GM12873 (cell line): ENCODE data around the gene DDX25.
A peak's percentile ranks its signal among the peaks of the same experiment; 100 is the strongest.

Experiments used
- CTCF ChIP-seq: IDR thresholded peaks from 2 replicates; pipeline ENCODE4 v1.5.1; 2012; ENCODE audit warnings: low read depth, mild to moderate bottlenecking, moderate library complexity, low read length, control low read depth; ENCODE audit not compliant: insufficient read depth; ENCODE audit errors: missing control alignments

The DDX25 gene

GRCh38 chr11:125881291-125881690 lies 23.0 kb upstream of the DDX25 start:
- no peak for TF ChIP-seq CTCF

DNA sequence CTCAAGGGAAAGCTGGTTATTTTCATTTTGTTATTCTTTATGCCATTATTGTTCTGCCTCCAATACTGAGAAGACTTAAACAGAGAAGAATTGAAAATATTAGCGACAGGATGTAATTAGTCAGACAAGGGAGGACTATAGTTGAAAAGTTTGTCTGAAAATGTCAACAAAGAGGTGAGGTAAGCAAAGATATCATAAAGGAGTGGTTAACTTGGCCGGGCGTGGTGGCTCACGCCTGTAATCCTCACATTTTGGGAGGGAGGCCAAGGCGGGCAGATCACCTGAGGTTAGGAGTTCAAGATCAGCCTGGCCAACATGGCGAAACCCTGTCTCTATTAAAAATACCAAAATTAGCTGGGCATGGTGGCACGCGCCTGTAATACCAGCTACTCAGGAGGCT lies 20.9 kb upstream of the DDX25 start:
- TF ChIP-seq CTCF = no peak

DNA sequence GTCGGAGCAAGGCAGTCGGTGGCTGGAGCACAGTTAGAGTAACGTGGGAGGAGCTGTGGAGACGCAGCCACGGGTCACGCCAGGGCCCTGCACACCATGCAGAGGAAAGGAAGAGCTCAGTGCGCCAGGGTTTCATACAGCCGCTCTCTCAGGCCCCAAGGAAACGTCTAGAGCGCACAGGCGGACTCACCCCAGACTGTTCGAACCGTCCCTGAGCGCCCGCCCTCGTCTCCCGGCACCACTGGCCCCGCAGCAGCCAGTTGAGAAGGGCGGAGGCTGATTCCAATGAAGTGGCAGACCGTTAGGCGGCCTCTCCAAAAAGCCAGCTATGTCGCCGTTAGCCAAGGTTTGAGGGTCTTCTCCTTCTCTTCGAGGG lies 17.3 kb upstream of the DDX25 start:
- no peak for TF ChIP-seq CTCF

DNA sequence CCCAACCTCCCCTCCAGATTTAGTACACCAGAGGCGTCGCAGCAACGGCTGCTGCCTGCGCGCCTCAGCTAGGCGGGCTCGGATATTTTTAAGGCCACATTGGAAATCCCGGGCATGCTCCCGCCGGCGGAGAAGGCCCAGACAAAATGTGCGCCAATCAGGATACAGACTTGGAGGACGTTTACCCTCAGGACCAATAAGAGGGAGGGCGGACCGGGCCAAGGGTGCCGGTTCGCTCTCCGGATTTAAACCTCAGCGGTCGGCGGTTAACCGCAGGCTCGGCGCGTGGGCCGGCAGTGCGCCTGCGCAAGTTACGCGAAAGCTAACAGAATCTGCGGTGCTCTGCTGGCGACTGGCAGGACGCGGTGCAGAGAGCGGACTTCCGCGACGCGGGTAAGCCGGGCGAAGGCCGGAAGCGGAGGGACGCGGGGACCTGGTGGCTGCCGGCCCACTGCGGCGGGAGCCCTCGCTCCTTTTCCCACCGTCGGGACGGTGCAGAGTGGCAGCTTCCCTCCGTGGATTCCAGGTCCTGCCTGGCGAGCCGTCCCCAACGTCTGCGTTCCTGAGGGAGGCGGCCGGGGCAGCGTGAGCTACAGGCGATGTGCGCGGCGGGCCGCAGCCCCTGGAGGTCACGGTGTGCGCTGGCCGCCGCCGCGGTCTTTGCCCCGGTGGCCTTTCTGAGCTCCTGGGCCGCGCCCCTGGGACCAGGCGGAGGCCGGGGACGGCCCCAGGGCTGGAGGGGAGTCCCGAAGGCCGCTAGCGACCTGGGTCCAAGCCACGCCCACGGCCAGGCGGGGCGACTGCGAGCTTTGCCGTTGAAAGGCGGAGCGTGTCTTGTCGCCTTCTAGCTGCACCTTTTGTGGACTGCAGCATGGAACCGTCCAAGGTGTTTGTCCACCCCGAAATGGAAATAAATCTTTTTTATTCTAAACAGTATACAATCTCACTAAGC lies 16.7 kb upstream of the DDX25 start, which contains the start of gene HYLS1:
TSS of gene HYLS1 (plus strand) at position 296 of the 952 bp plus-strand sequence. CDS start 11,701 bp downstream, outside the sequence.
- peak; percentile 29 for TF ChIP-seq CTCF

DNA sequence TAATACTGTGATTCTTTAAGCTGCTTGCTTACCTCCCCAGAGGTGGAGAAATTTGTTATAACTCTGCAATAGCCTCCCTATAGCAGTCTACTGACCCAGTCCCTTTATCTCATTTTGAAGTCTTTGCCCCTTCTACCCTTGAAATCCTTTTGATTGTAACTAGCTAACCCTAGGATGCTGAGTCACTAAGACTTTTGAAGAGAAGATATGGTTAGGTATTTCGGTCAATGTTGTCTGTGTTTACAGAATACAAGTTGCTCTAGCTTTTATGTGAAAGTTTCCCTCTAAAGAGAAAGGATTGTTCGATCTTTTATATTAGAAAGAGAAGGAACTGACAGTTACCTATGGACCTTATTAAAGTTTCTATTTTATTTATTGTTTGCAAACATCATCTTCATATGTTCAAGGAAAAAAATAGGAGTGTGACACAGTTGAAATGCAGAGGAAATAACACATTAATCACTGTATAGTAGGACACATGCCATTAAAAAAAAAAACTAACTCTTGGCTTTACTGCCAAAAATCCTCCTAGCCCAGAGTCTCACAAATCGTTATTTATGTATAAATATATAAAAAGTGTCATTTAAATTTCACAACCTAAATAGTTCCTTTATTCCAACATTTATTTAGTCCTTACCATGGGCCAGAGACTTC lies 13.7 kb upstream of the DDX25 start:
- TF ChIP-seq CTCF = no peak

- no peak for TF ChIP-seq CTCF
Observed at GRCh38 chr11:125892071-125892470, 12.2 kb upstream of the DDX25 start.

- no peak for TF ChIP-seq CTCF
Observed at GRCh38 chr11:125892994-125893393, 11.3 kb upstream of the DDX25 start.
